ENCODE data around the gene B4GALT1.

Gene B4GALT1

DNA sequence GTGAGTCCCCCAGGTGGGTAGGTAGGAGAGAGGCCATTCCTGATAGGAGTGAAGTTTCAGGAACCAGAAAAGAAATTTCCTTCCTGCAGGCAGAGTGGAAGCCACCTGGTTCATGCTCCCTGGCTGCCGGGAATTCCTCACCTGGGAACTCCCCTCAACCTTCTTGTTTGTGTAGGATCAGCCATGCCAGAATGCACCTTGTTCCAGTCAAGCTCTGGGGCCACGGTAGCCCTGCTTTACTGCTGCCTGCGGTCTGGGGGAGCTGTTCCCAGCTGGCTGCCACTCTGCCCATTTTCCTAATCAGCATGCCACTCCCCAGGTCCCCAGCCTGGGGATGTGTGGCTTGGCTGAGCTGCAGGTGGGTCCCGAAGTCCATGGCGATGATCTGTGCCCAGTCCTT is 18.7 kb upstream of the B4GALT1 start:
- in situ Hi-C loops (cut with HindIII; ENCODE audit: low sequenced_read_pairs), result no loop called here

DNA sequence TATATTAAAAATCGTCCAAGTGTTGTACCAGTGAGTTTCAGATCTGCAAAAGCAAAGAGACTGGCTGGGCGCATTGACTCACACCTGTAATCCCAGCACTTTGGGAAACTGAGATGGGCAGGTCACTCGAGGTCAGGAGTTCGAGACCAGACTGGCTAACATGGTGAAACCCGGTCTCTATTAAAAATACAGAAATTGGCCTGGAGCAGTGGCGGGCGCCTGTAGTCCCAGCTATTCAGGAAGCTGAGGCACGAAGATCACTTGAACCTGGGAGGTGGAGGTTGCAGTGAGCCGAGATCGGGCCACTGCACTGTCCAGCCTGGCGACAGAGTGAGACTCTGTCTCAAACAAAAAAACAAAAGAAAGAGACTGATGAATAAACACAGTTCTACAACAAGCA is 18.3 kb upstream of the B4GALT1 start:
- in situ Hi-C loops (cut with HindIII; ENCODE audit: low sequenced_read_pairs), result no loop called here

DNA sequence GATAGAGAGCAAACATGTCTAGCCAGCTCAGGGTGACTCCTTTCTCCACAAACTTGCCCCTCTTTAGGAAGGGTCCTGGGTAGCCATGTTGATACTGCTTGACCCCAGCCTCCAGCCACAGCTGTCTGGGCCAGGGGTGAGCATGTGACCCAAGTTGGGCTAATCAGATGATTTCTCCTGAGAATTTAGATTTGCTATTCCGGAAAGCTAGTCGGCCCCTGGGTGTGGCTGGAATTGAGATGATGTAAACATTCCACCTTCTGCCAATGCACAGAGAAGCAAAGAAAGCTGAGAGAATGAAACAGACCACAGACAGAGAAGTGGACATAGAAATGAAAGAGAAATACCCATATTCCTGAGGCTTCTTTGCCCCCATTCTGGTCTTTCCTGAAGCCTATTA is 17.8 kb upstream of the B4GALT1 start:
- in situ Hi-C loops (cut with HindIII; ENCODE audit: low sequenced_read_pairs), result no loop called here

DNA sequence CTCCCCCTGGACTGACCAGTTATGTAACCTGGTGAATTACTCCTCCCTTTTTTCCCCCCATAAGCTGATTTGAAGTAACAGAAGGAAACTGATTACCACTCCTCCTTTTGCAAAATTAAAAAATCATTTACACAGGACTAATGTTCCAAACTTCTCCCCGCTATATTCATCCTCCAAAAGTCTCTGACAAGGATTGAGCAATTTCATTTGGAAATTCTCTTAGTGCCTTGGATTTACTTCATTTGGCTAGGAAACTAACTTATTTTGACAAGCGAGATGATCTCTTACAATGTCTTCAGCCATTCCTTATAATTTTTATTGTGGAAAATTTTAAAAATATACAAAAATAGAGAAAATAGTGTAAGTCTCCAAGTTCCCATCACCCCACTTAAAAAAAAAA is 15.4 kb upstream of the B4GALT1 start:
- in situ Hi-C loops (cut with HindIII; ENCODE audit: low sequenced_read_pairs), result no loop called here

DNA sequence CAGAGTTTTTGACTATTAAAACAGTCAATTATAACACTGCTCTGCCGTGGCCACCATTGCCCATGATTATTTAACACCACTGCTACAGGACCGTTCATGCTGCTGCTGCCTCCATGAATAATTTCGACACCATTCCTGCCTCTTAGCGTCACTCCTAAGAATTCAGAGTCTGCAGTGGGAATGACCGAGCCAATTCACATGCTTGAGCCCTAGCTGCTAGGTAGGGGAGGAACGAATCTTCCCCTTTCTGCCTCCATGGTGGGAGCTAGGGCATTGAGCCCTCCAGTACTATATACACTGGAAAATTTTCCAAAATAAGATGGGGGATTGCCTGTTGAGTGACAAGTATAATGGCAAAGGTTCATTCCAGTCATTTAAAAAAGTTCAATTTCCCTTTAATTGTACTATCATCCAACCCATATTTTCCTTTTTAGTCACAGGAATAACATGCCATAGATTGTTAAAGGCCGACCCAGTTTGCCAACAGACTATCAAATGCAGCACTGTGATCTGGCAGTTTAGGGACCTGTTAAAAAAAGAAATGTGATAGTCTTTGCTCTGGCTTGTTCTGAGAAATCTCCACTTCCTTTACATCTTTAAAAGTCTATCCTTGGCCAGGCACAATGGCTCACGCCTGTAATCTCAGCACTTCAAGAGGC is 13.5 kb upstream of the B4GALT1 start:
- in situ Hi-C loops (cut with HindIII; ENCODE audit: low sequenced_read_pairs), result no loop called here

DNA sequence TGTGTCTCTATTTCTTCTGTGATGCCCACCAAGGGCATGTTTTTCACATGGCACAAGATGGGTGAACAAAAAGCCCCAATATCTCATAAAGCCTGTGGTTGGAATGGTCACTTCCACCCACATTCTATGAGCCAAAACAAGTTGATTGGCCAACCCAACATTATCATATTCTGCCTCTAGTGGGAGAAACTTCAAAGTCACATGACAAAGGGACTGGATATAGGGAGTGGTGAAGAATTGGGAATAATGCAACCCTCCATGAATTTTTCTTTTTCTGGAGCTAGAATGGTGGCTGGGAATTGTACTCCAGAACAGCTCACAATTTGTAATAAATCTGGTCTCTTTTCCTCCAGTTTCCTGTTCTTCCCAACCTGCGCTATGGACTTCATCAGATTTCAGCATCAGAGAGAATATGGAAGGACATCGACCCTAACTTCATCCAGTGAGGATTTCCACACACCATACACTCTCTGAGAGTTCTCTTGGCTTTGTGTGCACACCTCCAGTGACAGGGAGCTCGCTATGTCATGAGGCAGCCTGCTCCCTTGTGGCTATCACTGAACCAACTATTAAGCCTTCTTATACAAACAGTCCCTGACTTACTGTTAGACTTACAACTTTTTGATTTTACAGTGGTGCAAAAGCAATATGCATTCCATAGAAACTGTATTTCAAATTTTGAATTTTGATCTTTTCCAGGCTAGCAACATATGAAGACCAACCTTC is 12.0 kb upstream of the B4GALT1 start:
- in situ Hi-C loops (cut with HindIII; ENCODE audit: low sequenced_read_pairs), result no loop called here

DNA sequence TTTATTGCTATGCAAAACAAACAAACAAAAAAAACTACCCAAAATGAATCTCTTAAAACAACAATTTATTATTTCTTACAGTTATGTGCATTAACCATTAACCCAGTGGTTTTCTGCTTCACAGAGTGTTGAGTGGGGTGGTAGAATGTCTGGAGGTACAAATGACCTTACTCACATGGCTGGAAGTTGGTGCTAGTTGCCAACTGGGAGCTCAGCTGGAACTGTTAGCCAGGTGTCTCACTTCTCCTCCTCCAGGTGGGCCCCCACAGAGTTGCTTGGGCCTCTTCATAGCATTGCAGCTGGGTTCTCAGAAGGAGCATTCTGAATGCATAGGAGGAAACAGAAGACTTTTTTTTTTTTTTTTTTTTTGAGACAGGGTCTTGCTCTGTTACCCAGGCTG is 10.5 kb upstream of the B4GALT1 start:
- in situ Hi-C loops (cut with HindIII; ENCODE audit: low sequenced_read_pairs), result no loop called here

DNA sequence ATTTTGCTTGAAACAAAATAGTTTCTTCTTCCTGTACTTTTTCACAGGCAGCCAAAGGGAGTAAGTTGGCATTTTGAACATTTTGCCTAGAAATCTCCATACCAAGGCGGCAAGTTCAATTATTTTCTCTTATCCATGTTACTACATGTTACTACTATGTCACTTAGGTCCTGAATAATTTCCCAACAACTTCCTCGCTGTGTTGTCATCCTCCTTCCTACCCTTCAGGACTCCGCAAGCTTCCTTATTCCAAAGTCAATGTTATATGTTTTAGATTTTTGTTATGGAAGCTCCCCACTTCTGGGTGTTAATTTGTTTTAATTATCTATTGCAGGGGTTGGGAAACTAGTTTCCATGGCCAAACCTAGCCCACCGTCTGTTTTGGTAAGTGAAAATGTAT is 9.9 kb upstream of the B4GALT1 start:
- in situ Hi-C loops (cut with HindIII; ENCODE audit: low sequenced_read_pairs), result no loop called here

DNA sequence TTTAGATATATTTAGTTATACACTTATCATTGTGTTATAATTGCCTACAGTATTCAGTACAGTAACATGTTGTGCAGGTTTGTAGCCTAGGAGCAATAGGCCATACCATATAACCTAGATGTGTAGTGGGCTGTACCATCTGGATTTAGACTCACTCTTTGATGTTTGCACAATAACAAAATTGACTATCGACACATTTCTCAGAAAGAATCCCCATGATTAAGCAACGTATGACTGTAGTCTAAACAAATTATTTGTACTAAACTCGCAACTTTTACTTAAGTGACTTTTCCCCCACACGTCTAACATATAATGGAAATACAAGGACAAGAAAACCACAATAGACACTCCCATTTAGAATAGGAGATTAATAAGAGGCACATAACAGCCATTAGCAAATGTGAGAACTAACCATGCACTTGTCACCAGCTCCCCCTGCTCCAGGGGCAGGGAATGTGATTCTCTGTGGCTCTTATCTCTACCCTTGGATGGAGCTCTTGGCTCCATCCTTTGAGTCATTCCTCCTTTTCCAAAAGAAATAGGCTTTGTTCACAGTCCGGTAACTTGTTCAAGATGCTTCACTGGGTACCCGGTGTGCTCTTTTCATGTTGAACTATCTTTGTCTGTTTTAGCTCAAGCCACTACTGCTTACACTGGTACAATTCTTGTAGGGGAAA is 8.7 kb upstream of the B4GALT1 start:
- in situ Hi-C loops (cut with HindIII; ENCODE audit: low sequenced_read_pairs), result no loop called here

DNA sequence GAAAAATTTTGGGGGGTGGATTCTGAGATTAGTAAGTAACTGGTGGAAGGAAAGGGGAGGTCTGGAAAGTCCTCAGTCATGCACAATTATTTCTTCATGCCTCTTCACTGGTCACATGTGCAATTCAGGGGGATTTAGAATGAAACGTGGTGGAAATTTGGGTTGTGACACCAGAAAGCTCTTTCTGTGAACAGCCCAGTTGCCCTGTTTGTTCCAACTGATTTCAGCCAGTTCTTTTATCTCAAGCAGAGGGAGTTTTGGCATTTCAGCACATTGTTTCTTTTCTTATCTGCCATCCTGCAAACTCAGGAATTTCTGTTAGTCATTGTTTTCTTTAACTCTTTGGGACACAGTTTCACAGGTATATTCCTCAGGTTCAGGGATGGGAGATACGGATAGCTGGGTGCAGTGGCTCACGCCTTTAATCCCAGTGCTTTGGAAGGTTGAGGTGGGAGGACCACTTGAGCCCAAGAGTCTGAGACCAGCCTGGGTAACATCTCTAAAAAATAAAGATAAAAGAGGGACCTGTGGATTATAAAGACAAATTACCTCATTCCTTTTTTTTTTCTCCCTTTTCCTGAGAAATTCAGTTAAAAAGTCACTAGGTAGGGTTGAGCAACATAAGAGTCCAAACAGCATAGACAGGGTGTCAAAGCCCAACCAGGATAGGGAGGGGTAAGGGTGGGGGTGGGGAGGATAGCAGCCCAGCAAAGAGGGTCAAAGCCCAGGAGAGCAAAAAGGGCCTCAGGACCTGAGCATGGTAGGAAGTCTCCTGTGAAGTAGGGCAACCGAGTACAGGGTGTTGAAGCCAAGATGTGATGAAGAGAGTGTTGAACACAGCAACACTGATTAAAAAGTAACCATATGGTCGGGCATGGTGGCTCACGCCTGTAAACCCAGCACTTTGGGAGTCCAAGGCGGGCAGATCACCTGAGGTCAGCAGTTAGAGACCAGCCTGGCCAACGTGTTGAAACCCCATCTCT is 5.4 kb upstream of the B4GALT1 start:
- in situ Hi-C loops (cut with HindIII; ENCODE audit: low sequenced_read_pairs), result loop anchor here (5.0 kb wide), 1 partner anchor 50 kb away; no protein-coding TSS in a partner anchor

DNA sequence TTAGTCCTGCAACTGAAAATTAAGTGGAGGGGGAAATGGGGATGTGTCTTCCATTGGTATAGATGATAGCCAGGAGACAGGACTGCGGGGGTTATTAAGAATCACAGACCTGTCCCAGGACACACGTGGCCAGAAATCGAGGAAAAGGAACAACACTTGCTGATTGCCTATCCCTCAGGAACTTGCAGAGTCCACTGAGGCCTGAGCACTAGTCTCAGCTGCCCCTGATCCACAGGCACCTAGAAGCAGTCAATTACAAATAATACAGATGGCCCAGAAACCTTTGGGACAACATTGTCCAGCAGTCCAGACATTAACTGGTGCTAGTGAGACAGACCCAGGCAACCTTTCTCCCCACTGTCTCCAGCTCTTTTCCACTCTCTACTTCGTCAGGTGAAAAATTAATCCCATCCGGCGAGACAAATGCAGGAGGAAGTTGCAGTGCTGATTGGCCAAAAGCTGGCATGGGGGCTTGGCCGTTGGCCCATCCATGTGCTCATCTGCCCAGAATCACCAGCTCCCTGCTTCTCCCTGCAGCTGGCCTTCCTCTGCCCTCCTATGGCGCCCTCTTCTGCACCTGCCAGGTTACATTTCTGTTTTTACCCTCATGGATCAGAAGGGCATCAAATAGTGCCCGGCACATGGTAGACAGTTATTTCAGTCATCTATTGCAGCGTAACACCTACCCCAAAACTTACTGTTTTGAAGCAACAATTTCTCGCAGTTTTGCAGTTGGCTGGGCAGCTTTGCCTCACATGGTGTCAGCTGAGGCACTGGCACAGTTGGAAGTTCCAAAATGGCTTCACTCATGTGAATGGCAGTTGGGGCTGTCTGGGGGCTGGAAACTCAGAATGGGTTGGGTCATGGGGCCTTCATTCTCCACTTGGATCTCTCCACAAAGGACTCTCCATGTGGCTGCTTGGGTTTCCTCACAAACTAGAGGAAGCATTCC is 3.6 kb upstream of the B4GALT1 start:
- in situ Hi-C loops (cut with HindIII; ENCODE audit: low sequenced_read_pairs), result loop anchor here (5.0 kb wide), 1 partner anchor 52 kb away; no protein-coding TSS in a partner anchor

DNA sequence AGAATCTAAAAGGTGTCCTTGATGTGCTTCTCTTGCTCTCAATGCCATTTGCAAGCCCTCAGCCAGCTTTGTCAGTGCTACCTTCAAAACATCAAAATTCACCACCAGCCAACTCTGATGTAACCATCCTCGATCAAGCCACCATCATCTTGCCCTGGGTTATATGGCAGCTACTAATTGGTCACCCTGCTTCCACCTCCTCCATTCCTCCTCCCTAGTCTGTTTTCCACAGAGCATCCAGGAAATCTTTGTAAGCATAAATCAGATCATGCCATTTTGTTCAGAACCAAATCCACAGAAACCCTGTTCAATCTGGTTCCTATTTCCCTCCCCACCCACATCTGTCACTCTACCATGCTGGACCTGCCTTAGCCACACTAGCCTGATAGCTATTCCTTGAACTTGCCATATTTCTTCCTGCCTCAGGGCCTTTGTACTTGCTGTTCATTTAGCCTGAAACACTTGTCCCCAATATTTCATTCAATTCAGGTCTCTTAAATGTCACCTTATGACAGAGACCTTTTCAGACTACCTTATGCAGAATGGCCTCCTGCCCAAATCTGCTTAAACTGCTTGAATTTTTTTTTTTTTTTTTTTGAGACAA is 1.9 kb upstream of the B4GALT1 start:
- in situ Hi-C loops (cut with HindIII; ENCODE audit: low sequenced_read_pairs), result no loop called here

DNA sequence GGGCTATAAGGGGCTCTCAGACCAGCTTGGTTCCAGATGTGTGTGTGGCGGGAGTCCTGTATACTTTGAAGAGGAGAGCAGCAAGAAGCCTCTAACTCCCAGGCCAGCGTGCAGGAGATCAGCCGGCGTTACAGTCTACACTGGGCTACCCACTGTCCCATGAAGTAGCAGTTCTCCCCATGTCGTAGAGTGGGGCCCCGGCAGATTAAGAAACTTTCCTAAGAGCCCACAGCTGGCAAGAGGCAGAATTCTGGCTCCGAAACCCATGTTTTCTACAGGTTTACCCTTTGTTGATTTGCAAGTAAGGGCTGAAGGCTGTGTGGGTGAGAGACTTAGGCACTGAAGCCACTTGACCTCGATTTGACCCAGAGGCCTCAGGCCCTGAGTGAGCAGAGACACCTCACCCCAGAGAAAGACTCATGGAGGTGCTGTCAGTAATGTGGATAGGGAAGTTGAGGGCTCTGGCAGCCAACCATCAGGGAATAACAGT is 881 bp upstream of the B4GALT1 start:
- in situ Hi-C loops (cut with HindIII; ENCODE audit: low sequenced_read_pairs), result no loop called here

DNA sequence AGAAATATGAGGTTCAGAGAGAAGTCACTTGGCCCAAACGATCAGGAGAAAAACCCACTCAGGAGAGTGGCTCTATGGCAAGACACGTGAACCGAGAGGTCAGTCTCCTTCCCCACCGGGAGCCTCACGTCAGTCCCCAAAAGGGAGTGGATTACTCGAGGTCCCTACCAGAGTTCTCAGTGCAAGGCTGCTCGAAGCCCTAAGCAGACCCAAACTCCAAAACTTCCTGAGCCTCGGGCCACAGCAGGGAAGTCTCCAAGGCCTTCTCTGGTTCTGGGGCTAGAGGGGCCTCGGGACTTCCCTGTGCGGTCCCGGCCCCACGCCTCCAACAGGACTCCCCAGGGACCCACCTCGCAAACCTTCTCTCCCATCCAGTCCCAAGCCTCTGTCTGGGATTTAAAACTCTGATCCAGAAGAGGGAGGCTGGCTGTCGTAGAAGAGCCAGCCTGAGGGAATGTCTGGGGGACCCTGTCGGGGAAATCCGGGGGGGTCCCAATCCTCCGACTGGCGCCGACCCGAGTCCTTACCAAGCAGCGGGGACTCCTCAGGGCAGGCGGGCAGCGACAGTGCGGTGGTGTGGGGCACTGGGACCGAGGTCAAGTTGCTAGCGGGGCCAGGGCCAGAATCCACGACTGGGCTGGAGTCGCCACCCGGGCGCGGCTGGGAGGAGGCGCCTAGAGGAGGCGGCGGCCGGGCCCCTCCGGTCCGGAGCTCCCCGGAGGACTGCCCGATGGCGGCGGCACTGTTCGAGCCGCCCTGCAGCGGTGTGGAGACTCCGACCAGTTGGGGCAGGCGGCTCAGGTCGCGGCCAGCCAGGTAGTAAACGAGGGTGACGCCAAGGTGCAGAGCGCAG is 679 bp downstream of the B4GALT1 start:
- in situ Hi-C loops (cut with HindIII; ENCODE audit: low sequenced_read_pairs), result no loop called here

DNA sequence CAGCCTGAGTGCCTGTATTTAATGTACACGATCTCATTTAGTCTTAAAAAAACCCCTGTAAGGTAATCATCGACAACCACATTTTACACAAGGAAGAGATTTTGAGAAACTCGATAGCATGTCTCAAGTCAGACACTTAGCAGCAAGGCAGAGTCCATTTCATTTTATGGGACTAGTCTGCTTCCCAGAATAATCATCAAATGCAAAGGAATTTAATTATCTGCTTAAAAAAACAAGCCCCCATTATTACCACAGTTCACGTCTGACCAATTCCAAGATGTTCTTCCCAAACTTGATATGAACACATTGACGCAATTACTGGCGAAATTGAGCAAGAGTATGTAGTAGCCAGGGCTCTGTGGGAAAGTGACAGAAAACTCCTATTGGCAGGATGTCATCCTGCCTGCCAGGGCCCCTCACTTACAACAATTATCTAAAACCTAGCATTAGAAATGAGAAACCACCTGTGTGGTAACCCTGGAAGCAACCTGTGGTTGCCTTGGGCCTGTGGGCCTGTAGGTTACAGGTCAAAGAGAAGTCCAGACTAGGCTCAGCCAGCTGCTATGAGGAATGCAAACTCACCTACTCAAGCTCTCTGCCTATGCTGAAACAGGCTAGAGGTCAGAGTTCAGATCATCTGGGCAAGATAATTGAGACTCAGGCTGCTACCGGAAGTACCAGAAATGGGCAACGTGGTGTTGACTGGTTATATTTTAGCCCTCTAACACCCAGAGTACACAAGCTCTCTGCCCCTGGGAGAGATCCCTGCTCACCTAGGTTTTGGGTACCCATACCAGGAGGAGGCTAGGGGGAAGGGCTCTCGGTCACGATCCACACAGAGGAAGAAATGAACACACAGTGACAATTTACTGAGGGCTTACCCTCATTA is 1.6 kb downstream of the B4GALT1 start:
- in situ Hi-C loops (cut with HindIII; ENCODE audit: low sequenced_read_pairs), result no loop called here

DNA sequence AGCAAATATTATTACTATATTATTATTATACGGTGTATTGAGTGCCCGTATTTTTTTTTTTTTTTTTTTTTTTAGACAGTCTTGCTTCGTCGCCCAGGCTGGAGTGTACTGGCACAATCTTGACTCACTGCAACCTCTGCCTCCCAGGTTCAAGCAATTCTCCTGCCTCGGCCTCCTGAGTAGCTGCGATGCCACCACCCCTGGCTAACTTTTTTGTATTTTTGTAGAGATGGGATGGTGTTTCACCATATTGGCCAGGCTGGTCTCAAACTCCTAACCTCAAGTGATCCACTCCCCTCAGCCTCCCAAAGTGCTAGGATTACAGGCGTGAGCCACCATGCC is 2.2 kb downstream of the B4GALT1 start:
- in situ Hi-C loops (cut with HindIII; ENCODE audit: low sequenced_read_pairs), result loop anchor here (5.0 kb wide), 1 partner anchor 38 kb away; no protein-coding TSS in a partner anchor

DNA sequence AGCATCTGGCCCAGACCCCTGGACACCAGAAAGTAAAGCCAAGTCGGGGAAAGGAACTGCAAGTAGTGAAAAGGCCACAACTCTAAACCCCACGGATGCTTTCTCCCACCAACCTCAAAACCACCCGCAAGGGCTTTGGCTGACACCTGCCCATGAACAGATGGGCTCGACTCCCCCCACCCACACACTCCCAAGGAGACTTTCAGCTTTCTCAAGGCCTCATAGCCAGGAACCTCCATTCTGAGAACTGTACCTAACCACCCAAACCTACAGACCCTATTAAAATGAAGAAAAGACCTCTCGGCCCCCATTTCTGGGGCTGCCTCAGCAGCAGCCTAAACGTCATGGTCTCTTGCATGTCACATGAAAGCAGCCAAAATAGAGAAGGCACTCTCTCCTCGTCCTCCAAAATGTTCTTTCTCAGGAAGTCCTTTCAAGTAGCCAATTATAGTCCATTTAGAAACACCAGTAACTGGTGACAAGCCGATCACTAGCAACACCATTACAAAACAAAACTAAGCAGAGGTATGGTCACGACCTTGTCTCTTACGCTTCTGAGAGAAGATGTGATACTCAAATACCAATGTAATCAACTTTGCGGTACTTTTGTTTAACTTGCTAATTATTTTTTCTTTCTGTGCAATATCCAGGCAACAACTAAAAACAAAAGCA is 2.9 kb downstream of the B4GALT1 start:
- in situ Hi-C loops (cut with HindIII; ENCODE audit: low sequenced_read_pairs), result loop anchor here (5.0 kb wide), 1 partner anchor 37 kb away; no protein-coding TSS in a partner anchor
